GM21526 (cell line): Measurements from ENCODE around the gene HNRNPUL1.

ENCODE experiments used
- ATAC-seq: cut with Tn5 transposase; IDR thresholded peaks from one replicate; pipeline ENCODE4 v1.9.1; 2021; ENCODE audit warnings: moderate library complexity; ENCODE audit not compliant: unreplicated experiment, low FRiP score

The HNRNPUL1 gene

DNA sequence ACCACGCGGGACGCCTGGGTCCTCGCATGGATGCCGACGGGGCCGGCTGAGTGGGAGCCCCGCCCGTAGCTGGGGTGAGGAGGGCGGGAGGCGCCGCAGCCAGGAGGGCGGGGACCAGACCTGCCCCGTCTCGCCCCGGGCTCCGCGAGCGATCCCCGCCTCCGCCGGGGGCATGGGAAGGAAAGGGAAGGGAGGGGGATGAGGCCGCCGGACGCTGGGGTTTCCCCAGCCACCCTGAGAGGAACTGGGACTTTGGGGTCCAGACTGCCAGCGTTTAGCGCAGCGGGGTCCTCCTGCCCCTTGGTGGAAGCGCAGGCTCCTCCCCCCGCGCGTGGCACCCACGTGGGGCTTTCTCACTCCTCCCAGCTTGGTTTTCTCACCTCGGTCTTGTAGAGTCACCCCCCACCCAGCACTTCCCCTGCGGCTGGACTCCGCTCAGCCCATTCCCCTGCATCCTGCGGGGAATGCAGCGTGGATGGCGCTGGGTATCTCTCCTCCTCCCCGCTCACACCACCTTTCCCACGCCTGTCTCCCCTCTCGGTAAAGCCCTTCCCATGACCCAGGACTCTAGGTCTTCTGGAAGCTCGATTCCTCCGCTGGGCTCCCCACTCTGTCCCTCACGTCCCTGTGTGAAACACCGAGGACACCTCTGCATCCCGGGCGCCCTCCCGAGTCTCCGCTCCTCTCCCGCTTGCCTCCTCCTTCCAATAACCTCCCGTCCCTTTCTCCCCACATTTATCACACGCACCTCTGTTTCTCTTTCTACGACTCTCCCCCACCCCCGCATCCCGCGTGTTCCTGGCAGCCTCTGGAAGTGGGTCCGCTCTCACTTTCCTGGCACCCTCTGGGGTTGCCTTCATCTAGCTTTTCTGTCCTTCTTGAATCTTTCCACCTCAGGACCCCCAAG is 87.4 kb downstream of the HNRNPUL1 start:
- ATAC-seq, result no peak

DNA sequence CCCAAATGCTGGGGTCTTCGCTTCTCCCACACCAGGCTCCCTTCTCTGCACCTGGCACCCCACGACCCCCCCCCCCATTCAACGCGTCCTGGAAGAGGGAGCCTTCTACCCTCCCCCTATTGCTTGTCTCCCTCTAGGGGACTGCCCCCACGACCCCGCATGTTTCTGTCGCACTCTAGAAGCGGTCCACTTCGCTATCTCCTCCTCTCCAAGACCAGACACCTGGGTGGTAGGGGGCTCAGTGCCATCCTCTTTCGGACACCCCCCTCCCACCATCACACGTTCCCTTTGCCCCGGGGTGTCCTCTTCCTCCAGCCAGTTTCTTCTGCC is 88.1 kb downstream of the HNRNPUL1 start:
- no peak for ATAC-seq

DNA sequence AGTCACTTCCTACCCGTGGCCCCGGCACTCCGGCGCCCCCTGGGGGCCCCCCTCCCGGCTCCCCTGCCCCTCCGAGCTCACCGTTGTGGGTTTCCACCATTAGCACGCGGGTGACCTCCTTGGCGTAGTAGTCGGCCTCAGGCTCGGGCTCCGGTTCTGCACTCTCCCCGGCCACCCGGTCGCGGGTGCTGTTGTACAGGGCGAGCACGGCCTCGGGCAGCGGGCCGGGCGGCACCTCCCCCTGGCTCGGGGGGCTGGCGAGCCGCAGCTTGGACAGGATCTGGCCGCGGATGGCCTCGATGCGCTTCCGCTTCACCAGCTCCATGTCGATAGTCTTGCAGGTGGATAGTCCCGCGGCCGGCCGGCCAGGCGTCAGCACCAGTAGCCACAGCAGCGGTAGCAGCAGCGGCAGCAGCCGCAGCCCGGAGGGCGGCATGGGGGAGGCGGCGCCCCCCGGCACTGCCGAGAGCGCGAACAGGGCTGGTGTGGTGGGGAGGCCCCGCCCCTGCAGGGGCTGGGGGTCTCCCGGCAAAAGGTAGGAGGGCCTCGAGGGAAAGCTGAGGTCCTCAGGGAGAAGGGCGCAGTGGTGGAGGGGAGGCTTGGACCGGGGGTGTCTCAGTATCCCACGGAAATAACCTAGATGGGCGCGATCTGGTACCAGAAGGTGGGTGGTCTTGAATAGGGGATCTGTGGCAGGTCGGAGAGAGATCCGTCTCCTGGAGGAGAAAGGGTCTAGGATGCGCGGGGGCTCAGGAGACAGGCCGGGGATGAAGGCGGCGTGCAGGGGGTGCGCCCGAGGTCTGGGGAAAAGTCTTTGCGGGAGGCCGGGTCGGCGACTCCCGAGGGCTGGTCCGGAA is 88.7 kb downstream of the HNRNPUL1 start:
- ATAC-seq, result no peak

DNA sequence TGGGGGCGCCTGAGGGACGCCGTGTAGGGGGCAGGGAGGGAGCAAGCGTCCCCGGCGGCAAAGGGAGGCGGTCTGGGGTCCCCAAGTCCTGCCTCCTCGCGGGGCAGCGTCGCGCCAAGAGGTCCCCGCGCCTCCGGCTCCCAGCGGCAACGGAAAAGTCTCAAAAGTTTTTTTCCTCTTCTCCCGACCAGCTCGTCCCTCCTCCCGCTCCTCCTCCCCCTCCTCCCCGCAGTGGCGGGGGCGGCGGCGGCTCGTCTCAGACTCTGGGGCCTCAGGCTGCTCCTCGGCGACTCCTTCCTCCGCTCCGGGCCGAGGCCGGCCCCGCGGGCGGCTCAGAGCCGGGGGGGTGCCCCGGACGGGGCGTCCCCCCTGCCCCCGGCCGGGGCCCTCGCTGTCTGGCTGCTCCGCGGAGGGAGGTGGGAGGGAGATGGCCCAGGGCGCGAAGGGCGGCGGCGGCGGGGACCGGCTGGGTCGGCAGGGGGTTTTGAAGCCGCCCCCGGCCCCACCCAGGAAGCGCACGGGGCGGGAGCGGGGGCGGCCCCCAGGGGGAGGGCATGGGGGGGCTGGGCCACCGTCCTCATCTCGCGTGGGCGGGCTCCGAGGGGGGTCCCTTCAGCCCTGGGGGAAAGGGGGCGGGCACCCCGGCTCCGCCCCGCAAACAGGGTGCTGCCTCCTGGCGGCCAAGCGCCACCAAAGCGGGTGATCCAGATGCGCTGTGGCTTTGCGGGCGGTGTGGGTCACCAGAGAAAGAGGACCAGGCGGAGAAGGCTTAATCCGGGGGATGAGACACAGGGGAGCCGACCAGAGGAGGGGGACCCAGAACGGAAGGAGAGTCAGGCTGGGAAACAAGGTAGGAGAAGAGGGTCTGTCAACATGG is 89.5 kb downstream of the HNRNPUL1 start, which contains the start of gene TGFB1:
TSS of gene TGFB1 (minus strand) at position 457 of the 877 bp plus-strand sequence. CDS start 878 bp downstream, outside the sequence.
- ATAC-seq, result peak; percentile 32

GRCh38 chr19:41354343-41354953 is 90.3 kb downstream of the HNRNPUL1 start:
- ATAC-seq, result peak; percentile 9

DNA sequence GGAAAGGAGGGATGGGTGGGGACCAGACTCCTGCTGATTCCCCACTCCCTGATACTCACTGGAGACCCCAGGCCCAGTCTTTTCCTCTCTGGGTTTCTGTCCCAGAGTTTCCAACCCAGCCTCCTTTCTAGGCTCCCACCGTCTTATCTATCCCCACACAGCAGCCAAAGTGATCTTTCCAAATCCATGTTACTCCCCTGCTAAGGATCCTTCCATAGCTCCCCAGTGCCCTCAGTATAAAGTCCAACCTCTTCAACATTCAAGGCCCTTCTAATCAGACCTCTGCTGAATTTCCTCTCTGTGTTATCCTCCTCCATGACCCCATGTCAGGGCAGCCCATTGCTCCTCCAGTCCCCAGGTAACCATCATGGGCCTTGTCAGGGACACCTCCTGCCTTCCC is 90.9 kb downstream of the HNRNPUL1 start:
- no peak for ATAC-seq

- ATAC-seq, result no peak
These were observed 91.6 kb downstream of the HNRNPUL1 start for GRCh38 chr19:41355802-41356201.

GRCh38 chr19:41356984-41357739 is 93.0 kb downstream of the HNRNPUL1 start:
- ATAC-seq, result no peak
